IMR-90 (cell line): ENCODE measurements around the gene SRRM3. TPM values are rescaled to one million over a fixed set of nuclear protein-coding genes. Genes with fewer than 3 reads are reported as not detected.
A peak's percentile ranks its signal among the peaks of the same experiment; 100 is the strongest.

ENCODE experiments used
- ATAC-seq: fragments of 200-7000 bp; cut with Tn5 transposase; 2 replicates; pipeline ENCODE4 v1.9.1; 2020; ENCODE audit warnings: low read depth, mild to moderate bottlenecking, moderate library complexity
- BruUV-seq: library from RNA; stranded (reverse); fragments of 400-500 nt; replicated peaks from 2 replicates; lab custom pipeline; 2021; lab: Mats Ljungman, UMichigan
- CTCF ChIA-PET: fragments of 300-600 bp; formaldehyde crosslinking; extraction: SDS; loops from one replicate; lab custom pipeline; 2021; ENCODE audit warnings: antibody characterized with exemption; lab: Yijun Ruan, JAX
- POLR2A ChIA-PET: fragments of 300-600 bp; sonication (Branson Sonifier 250); formaldehyde crosslinking; loops from one replicate; lab custom pipeline; 2022; ENCODE audit warnings: antibody characterized with exemption; ENCODE audit not compliant: unreplicated experiment; lab: Charles Lee
- DNase-seq: peaks from one replicate; pipeline ENCODE4 v3.0.0; 2013
- H2AFZ ChIP-seq: replicated peaks from 2 replicates; pipeline ENCODE3; 2013; ENCODE audit warnings: low read length, mild to moderate bottlenecking; ENCODE audit not compliant: poor library complexity
- H2AK5ac ChIP-seq: 2 replicates; pipeline ENCODE4 v1.6.1; 2013; ENCODE audit warnings: low read depth, low read length, inconsistent platforms
- H2AK9ac ChIP-seq: replicated peaks from 2 replicates; pipeline ENCODE3; 2013; ENCODE audit warnings: mild to moderate bottlenecking, low read depth, low read length, moderate library complexity; ENCODE audit not compliant: poor library complexity
- H2BK120ac ChIP-seq: 2 replicates; pipeline ENCODE4 v1.6.1; 2013; ENCODE audit warnings: low read depth, low read length, inconsistent platforms
- H2BK15ac ChIP-seq: 3 replicates; pipeline ENCODE4 v1.6.1; 2013; ENCODE audit warnings: low read depth, low read length, inconsistent platforms
- H2BK20ac ChIP-seq: 2 replicates; pipeline ENCODE4 v1.6.1; 2013; ENCODE audit warnings: low read depth, mild to moderate bottlenecking, inconsistent platforms, low read length, moderate library complexity
- H2BK5ac ChIP-seq: 2 replicates; pipeline ENCODE4 v1.6.1; 2013; ENCODE audit warnings: mild to moderate bottlenecking, low read depth, low read length, inconsistent platforms; ENCODE audit not compliant: poor library complexity, severe bottlenecking
- H3K14ac ChIP-seq: replicated peaks from 2 replicates; pipeline ENCODE4 v1.6.1; 2013; ENCODE audit warnings: low read depth, low read length, inconsistent platforms
- H3K18ac ChIP-seq: 2 replicates; pipeline ENCODE4 v1.6.1; 2013; ENCODE audit warnings: low read depth, low read length, control low read depth
- H3K23ac ChIP-seq: 2 replicates; pipeline ENCODE4 v1.6.1; 2013; ENCODE audit warnings: low read depth, low read length, inconsistent platforms
- H3K27ac ChIP-seq: 2 replicates; pipeline ENCODE4 v1.5.1; 2013; ENCODE audit warnings: mild to moderate bottlenecking, control low read depth, low read length; ENCODE audit not compliant: insufficient read depth
- H3K27me3 ChIP-seq: 2 replicates; pipeline ENCODE4 v1.6.1; 2013; ENCODE audit warnings: low read length; ENCODE audit not compliant: control insufficient read depth, insufficient read depth
- H3K36me3 ChIP-seq: 2 replicates; pipeline ENCODE4 v1.6.1; 2013; ENCODE audit warnings: low read length, mixed read lengths; ENCODE audit not compliant: control insufficient read depth, insufficient read depth
- H3K4ac ChIP-seq: 2 replicates; pipeline ENCODE4 v1.6.1; 2013; ENCODE audit warnings: low read depth, low read length, inconsistent platforms
- H3K4me1 ChIP-seq: 2 replicates; pipeline ENCODE4 v1.6.1; 2013; ENCODE audit warnings: low read length, mixed read lengths; ENCODE audit not compliant: control insufficient read depth, insufficient read depth
- H3K4me2 ChIP-seq: 2 replicates; pipeline ENCODE4 v1.6.1; 2013; ENCODE audit warnings: low read depth, mild to moderate bottlenecking, control low read depth, low read length, moderate library complexity
- H3K4me3 ChIP-seq: 2 replicates; pipeline ENCODE4 v1.5.1; 2013; ENCODE audit warnings: low read depth, mild to moderate bottlenecking, control low read depth, low read length, moderate library complexity; ENCODE audit not compliant: insufficient read depth
- H3K56ac ChIP-seq: 2 replicates; pipeline ENCODE4 v1.6.1; 2013; ENCODE audit warnings: low read length, inconsistent platforms; ENCODE audit not compliant: insufficient read depth; ENCODE audit errors: extremely low read depth
- H3K79me1 ChIP-seq, 2 experiments: 2 replicates each; pipeline ENCODE4 v1.6.1; 2013; ENCODE audit warnings: low read length in 2 of 2, inconsistent platforms in 1 of 2, low read depth in 1 of 2
- H3K9ac ChIP-seq: 2 replicates; pipeline ENCODE4 v1.6.1; 2013; ENCODE audit warnings: low read depth, low read length, control low read depth
- H3K9me1 ChIP-seq: 2 replicates; pipeline ENCODE4 v1.6.1; 2013; ENCODE audit warnings: low read length, inconsistent platforms; ENCODE audit not compliant: insufficient read depth
- H3K9me3 ChIP-seq: 2 replicates; pipeline ENCODE4 v1.6.1; 2013; ENCODE audit warnings: low read length; ENCODE audit not compliant: control insufficient read depth, insufficient read depth
- H4K20me1 ChIP-seq: 2 replicates; pipeline ENCODE4 v1.6.1; 2013; ENCODE audit warnings: low read length, inconsistent platforms; ENCODE audit not compliant: insufficient read depth
- H4K5ac ChIP-seq: 2 replicates; pipeline ENCODE4 v1.6.1; 2013; ENCODE audit warnings: mild to moderate bottlenecking, low read depth, low read length, control low read depth
- H4K8ac ChIP-seq, 2 experiments: 2 replicates each; pipeline ENCODE4 v1.6.1; 2013; ENCODE audit warnings: low read depth in 2 of 2, low read length in 2 of 2, control low read depth in 1 of 2, inconsistent platforms in 1 of 2
- H4K91ac ChIP-seq: 2 replicates; pipeline ENCODE4 v1.6.1; 2013; ENCODE audit warnings: low read depth, low read length, inconsistent platforms; ENCODE audit not compliant: insufficient read depth
- BHLHE40 ChIP-seq: fragments of 150-350 bp; IDR thresholded peaks from 2 replicates; pipeline ENCODE4 v1.6.1; 2016; ENCODE audit warnings: mild to moderate bottlenecking, low read depth, low read length
- FOS ChIP-seq: fragments of 150-350 bp; IDR thresholded peaks from 2 replicates; pipeline ENCODE4 v1.6.1; 2016; ENCODE audit warnings: low read depth, low read length
- MAZ ChIP-seq: IDR thresholded peaks from 2 replicates; pipeline ENCODE4 v1.6.1; 2012; ENCODE audit warnings: low read depth, mild to moderate bottlenecking, low read length, improper control_type of control experiment, moderate library complexity, borderline replicate concordance
- MXI1 ChIP-seq: IDR thresholded peaks from 2 replicates; pipeline ENCODE4 v1.6.1; 2012; ENCODE audit warnings: low read depth, mild to moderate bottlenecking, low read length, moderate library complexity, borderline replicate concordance
- SMC3 ChIP-seq: fragments of 150-350 bp; IDR thresholded peaks from 2 replicates; pipeline ENCODE4 v1.6.1; 2016; ENCODE audit warnings: low read depth, mild to moderate bottlenecking, antibody characterized with exemption, low read length, moderate library complexity
- WGBS, 2 experiments: methylation state at CpG; one replicate each; pipeline versions ENCODE4 v1.1.5 to v1.1.7; 2013; ENCODE audit warnings: missing lambda C conversion rate in 2 of 2; ENCODE audit not compliant: insufficient read length in 1 of 2; ENCODE audit errors: extremely low coverage in 2 of 2; 5-methylcytosine and 5-hydroxymethylcytosine counted together
- dilution Hi-C: fragments of 300-500 bp; cut with HindIII; formaldehyde crosslinking; loops from one replicate; pipeline ENCODE4 v1.14.3; 2018; ENCODE audit warnings: low sequenced_read_pairs; ENCODE audit not compliant: unreplicated experiment
- in situ Hi-C: fragments of 300-500 bp; cut with MboI; formaldehyde crosslinking; loops from 3 replicates; pipeline ENCODE4 v1.14.3; 2019; ENCODE audit warnings: low sequenced_read_pairs, inconsistent platforms, mixed read lengths
- intact Hi-C: fragments of 100-400 bp; cut with micrococcal nuclease; formaldehyde crosslinking; loops from 2 replicates; pipeline ENCODE4 v1.10.0; 2022
- polyA plus RNA-seq, 3 experiments: library from polyadenylated mRNA; depleted of rRNA; stranded (reverse); fragments of >200 nt; gene quantifications; 2 replicates each; pipeline ENCODE4 v1.2.3, GENCODE V29; 2012; ENCODE audit warnings: low replicate concordance in 1 of 3
- total RNA-seq: library from RNA; depleted of rRNA; stranded (reverse); fragments of >200 nt; gene quantifications from 2 replicates; pipeline ENCODE4 v1.2.3, GENCODE V29; 2012

Gene SRRM3
- total and polyA plus RNA-seq, 2 of the 4 experiments (the other 2 are of a cell fraction), result 0.18 to 2.5 TPM

DNA sequence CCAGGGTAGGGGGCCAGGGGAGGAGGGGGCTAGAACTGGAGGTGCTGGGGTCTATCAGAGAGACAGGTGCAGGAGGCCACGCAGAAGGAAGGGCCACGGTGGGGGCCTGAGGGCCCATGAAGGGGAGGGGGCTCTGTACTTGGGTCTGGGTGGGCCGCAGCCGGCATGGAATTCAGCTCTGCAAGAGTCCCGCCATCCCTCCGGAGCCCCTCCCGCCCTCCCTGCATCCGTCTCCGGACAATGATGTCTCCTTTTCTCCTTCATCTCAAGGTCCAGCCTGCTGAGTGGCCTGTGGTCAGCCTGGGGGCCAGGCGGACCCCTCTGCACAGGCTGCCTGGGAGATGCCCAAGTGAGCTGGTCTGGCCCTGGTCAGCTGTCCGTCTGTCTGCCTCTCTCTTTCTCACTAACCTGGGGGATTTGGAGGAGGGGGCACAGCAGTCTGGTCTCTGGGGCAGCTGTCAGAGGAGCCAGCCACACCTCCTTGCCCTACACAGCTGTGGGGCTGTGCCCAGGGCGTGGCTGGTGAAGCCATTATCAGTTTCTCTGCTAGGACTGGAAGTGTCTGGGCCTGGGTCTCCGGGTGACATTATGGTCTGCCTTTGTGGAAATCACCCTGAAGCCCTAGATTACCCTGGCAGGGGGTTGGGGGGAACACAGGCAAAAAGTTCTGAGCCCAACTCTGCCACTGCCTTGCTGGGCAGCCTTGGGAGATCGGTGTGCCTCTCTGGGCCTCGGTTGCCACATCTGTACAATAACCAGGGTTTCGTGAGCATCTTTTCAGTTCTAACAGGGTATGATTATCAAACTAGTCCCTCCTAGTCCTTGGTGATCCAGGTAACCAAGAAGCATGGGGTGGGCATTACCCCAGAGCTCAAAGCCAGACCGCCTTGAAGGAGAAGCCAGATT, 81.8 kb downstream of the SRRM3 start:
- TF ChIP-seq FOS (no peak), MAZ (no peak), MXI1 (no peak), SMC3 (no peak), BHLHE40 (no peak)
- Histone ChIP-seq H2AK5ac (peak overlapping the region; percentile 43; the same call in 1 of the 2 replicates), H3K27me3 (peaks cover 31% of the 10 kb centered on the region), H2BK20ac (no peak overlapping the region), H3K4me1 (peaks cover 2% of the 10 kb centered on the region), H3K56ac (no peak overlapping the region), H2AK9ac (no peak overlapping the region), H4K8ac (no peak overlapping the region), H3K36me3 (peaks cover 5% of the 10 kb centered on the region; the same call in 1 of the 2 replicates), H3K9me1 (no peaks in the 10 kb centered on the region), H4K20me1 (no peaks in the 10 kb centered on the region), H3K27ac (no peak overlapping the region; the same call in 1 of the 2 replicates), H3K4ac (no peak overlapping the region), H4K91ac (no peak overlapping the region), H2AFZ (no peak overlapping the region), H2BK15ac (no peak overlapping the region), H3K9ac (0 out of 2 replicates have a peak overlapping the region, but pooled peaks have one; percentile 37), H3K79me1 (no peaks in the 10 kb centered on the region), H4K5ac (no peak overlapping the region), H3K23ac (no peak overlapping the region), H3K18ac (no peak overlapping the region), H3K14ac (no peak overlapping the region), H3K4me2 (peak overlapping the region; percentile 79; the same call in 1 of the 2 replicates), H2BK120ac (no peak overlapping the region), H3K9me3 (peaks cover 3% of the 10 kb centered on the region; the same call in 1 of the 2 replicates), H3K4me3 (peak overlapping the region; percentile 89), H2BK5ac (no peak overlapping the region)
- ChIA-PET CTCF (interaction anchor here (1.3 kb wide), 1 partner anchor 105 kb away, joined by 3 read pairs; no protein-coding TSS in a partner anchor), POLR2A (no interaction called here)
- BruUV-seq, result no TSS peak
- dilution Hi-C loops (no loop called here), in situ Hi-C loops (no loop called here), intact Hi-C loops (no loop called here)
- WGBS, 2 experiments, result 68% methylated on average over 6 of the region's 17 CpGs; no CpG with 5 or more reads in 1 of the 2 experiments
- DNase-seq (no peak), ATAC-seq (no peak)
